HG02571 (cell line): Measurements from ENCODE around the gene GSK3B.

Source experiments
- ATAC-seq: cut with Tn5 transposase; IDR thresholded peaks from one replicate; pipeline ENCODE4 v1.9.1; 2021; ENCODE audit warnings: mild to moderate bottlenecking, moderate library complexity; ENCODE audit not compliant: unreplicated experiment

The GSK3B gene

DNA sequence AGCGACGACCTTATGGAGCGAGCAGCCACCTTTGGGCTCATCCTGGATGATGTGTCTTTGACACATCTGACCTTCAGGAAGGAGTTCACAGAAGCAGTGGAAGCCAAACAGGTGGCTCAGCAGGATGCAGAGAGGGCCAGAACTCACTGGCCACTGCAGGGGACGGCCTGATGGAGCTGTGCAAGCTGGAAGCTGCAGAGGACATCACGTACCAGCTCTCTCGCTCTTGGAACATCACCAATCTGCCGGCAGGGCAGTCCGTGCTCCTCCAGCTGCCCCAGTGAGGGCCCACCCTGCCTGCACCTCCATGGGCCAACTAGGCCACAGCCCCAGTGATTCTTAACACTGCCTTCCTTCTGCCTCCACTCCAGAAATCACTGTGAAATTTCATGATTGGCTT, 302.0 kb downstream of the GSK3B start:
- ATAC-seq: no peak

DNA sequence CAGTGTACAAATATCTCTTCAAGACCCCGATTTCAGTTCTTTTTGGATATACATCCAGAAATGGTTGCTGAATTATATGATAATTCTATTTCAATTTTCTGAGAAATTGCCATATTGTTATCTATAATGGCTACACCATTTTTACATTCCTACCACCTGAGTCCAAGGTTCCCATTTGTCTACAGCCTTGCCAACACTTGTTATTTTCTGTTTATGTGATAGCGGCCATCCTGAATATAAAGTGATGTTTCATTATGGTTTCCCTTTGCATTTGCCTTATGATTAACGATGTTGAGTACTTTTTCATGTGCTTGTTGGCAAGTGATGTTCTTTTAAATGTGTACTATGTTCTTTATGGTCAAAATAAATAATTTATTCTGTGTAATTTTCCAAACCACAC, 303.9 kb downstream of the GSK3B start:
- ATAC-seq: no peak

DNA sequence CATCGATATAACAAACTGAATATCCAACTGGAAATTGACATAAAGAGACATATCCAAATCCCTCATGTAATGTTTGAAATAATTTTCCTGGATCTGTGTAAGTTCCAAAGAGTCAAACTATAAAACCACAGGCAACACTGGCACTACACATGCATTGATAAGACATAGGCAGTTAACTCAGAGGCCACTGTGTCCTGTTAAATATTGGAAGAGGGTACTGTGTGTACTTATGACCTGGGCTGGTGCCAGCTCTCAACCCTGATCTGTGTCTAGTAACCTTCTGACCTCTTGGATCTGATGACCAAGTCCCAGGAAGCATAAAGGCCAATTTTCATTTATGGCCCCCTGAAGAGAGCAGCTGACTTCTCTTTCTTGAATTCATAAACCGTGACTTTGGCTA, 307.8 kb downstream of the GSK3B start:
- no peak for ATAC-seq

DNA sequence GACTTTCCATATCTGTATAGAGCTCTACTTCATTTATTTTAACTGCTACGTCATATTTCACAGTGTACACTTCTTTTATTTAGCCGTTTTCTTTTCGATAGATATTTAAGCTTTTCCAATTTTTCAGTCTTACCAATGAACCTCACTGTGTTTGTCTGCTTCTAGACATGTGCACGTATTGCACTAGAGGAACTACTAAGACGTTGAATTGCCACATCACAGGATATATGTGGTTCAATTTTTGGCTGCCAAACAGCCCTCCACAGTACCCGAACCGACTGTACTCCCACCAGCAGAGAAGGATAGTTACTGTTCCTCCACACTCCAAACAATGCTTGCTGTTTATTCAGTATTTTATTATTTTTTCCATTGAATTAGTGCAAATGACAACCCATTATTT, 310.4 kb downstream of the GSK3B start:
- ATAC-seq: no peak

DNA sequence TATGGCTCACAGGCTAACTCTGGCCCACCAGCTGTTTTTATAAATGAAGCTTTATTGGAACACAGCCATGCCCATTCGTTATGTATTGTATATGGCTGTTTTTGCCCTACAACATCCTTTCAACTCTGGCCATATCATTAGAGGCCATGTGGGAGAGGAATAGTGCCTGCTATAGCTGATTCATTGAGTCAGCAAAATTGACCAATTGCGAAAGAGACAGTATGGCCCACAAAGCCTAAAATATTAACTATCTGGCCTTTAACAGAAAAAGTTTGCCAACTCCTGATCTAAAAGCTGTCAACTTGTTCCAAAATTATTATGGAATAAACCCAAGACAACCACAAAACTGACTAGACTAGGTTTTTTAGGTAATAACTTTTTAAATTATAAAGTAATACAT, 311.0 kb downstream of the GSK3B start:
- no peak for ATAC-seq

DNA sequence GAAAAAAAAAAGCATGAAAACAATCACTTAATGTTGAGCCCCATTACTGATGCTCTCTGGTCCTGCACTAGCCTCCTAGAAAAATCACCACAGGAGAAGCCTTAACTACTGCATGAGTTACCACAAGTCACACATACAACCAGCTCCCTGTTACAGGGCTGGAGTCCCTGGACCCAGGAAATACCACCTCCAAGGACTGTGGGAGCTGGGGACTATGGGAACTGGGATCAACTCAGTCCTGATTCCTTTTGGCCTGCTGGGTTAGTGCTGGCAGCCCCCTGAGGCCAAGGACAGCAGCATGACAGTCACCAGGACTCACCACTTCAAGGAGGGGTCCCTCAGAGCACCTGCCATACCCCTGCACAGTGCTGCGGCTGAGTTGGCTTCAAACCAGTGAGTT, 311.8 kb downstream of the GSK3B start:
- no peak for ATAC-seq

DNA sequence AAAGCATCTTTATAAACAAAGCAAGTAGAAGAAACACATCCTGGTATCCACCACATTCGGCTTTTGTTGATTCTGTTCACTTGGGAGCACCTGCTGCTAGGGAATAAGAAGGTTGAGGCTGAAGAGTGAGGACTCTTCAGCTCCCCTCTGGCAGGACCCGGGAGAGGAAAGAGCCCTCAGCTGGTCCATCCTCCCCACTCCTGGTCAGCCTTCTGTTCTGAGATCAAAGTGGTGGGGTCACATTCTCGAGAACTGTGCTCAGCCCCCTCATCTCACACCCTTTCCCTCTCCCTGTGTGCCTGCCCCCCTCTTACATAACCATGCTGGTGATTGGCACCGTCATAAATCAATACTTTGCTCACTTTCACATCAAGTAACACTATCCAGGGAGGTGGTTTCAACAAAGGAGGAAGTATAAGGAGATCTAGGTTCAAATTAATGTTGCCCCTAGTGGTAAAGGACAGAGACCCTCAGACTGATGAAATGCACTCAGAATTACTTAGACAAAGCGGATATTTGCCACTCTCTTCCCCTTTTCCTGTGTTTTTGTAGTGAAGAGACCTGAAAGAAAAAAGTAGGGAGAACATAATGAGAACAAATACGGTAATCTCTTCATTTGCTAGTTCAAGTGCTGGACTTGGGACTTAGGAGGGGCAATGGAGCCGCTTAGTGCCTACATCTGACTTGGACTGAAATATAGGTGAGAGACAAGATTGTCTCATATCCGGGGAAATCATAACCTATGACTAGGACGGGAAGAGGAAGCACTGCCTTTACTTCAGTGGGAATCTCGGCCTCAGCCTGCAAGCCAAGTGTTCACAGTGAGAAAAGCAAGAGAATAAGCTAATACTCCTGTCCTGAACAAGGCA, 312.7 kb downstream of the GSK3B start, which contains the start of gene NR1I2:
Gene NR1I2, plus strand, starts transcription at position 772 of the 869 bp plus-strand sequence.
- no peak for ATAC-seq

DNA sequence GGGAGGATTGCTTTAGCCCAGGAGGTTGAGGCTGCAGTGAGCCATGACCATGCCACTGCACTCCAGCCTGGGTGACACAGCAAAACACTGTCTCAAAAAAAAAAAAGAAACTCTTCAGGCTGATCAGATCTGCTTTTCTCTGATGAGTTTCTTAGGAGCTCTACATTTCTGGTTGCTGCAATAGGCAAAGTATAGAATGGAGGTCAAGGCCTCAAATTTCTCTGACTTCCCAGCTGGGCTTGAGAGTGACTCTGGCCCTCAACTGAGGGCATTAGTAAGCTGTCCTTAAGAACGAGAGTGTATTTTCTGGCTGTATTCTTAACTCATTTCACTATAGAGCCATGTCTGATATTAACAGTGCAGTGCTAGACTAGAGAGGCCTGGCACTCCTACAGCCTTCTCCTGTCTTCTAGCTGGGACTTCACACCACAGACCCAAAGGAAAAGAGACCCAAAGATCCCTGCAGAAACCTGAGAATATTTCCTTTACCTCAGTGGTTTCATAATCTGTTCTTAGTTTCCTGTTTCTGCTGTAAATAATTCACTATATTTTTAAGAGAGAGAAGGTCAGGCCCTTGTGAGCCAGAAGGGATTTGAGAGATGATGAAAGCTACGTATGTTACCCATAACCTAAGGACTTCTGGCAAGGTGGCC, 314.4 kb downstream of the GSK3B start:
- ATAC-seq: no peak

DNA sequence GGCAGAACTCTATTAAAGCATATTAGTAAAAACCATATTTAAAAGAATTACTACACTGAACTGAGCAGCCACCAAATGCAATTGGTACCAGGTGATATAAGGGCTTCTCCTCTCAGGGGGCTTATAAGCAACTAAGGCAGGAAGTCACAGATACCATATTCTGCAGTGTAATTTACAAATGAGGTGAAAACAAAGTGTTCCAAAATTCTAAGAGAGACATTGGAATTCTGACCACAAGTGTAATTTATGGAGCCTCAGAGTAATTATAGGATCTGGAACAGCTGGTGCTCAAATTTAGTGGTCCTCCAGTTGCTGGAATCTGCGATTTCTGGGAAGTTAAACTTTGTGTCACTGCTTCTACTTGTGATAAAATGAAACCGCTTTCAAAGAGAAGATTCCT, 315.4 kb downstream of the GSK3B start:
- no peak for ATAC-seq

DNA sequence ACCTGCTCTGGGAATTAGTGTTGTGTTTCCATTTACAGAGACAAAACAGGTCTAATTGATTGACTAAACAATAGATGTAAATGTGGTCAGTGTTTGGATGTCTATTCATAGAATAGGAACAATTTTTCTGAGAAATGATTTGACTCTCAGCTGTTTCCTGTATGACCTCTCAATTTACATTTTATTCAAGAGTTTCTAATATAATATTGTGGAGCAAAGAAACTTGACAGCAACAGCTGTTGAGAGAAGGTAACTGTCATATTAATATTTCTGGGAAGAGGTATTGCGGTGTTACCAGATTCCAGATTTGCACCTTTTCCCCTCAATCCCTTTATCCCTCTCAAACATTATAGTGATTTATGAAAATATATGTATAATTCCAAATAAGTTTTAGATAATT, 316.1 kb downstream of the GSK3B start:
- no peak for ATAC-seq

DNA sequence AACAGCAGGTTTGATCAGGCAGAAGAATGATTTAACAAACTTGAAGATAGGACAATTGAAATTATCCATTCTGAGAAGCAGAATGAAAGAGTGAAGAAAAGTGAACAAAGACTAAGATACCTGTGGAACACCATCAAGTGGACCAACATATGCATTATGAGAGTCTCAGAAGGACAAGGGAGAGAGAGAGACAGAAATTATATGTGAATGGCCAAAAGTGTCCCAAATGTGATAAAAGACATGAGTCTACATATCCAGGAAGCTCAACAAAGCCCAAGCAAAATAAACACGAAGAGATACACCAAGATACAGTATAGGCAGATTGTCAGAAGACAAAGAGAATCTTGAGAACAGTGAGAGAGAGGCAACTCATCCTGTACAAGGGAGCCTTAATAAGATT, 317.9 kb downstream of the GSK3B start:
- ATAC-seq: no peak

DNA sequence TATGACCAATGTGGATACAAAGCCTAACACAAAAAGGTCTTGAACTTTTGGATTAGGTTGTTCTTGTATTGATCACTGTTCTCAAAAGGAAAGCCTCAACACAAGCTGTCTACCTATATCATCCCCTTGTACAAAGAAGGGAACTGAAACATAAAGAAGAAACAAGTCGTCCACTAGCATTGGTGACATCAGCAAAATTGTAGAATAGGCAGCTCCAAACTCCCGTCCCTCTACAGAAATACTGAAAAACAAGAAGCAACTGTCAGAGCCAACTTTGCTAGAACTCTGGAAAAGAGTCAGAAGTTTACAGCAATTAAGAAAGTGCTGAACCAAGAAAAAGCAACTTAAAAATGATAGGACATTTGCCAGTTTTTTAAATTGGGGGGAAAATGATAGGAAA, 319.8 kb downstream of the GSK3B start:
- no peak for ATAC-seq
